Naive B cell (primary cell): ENCODE measurements around the gene CACNB4. TPM values are rescaled to one million over a fixed set of nuclear protein-coding genes. Genes with fewer than 3 reads are reported as not detected.
A peak's percentile ranks its signal among the peaks of the same experiment; 100 is the strongest.
"Not testable (repeated sequence)": the region's sequence is repeated elsewhere in the genome, so short reads cannot be mapped to it uniquely, and the experiment has no call there.

ENCODE experiments used
- ATAC-seq, 2 donors: fragments of 150-1000 bp; cut with Tn5 transposase; 2 replicates each; pipeline ENCODE4 v1.10.0; 2021; ENCODE audit warnings: low read depth in 2 of 2, mild to moderate bottlenecking in 2 of 2, moderate library complexity in 2 of 2
- DNase-seq: peaks from one replicate; pipeline ENCODE4 v3.0.0; 2022
- H3K27ac Mint-ChIP-seq, 6 donors: one replicate each; pipeline ENCODE4 v1.8.0; 2020 to 2022; ENCODE audit warnings: mild to moderate bottlenecking in 6 of 6, mixed read lengths in 6 of 6, moderate library complexity in 5 of 6, inconsistent platforms in 2 of 6
- H3K27me3 Mint-ChIP-seq, 3 donors: one replicate each; pipeline ENCODE4 v1.8.0; 2021 to 2022; ENCODE audit warnings: mixed read lengths in 3 of 3, mild to moderate bottlenecking in 1 of 3
- H3K36me3 Mint-ChIP-seq, 2 donors: one replicate each; pipeline ENCODE4 v1.8.0; 2020 to 2022; ENCODE audit warnings: mixed read lengths in 2 of 2, inconsistent platforms in 1 of 2, mild to moderate bottlenecking in 1 of 2
- H3K4me1 Mint-ChIP-seq, 3 donors: one replicate each; pipeline ENCODE4 v1.8.0; 2020 to 2022; ENCODE audit warnings: mixed read lengths in 3 of 3, inconsistent platforms in 1 of 3, mild to moderate bottlenecking in 1 of 3, moderate library complexity in 1 of 3
- H3K4me3 Mint-ChIP-seq, 8 donors: one replicate each; pipeline ENCODE4 v1.8.0; 2020 to 2022; ENCODE audit warnings: mild to moderate bottlenecking in 8 of 8, mixed read lengths in 8 of 8, moderate library complexity in 8 of 8, inconsistent platforms in 2 of 8
- H3K9me3 Mint-ChIP-seq, 7 donors: one replicate each; pipeline ENCODE4 v1.8.0; 2020 to 2022; ENCODE audit warnings: mixed read lengths in 7 of 7, mild to moderate bottlenecking in 5 of 7, inconsistent platforms in 2 of 7, moderate library complexity in 1 of 7
- polyA plus RNA-seq, 6 donors: library from polyadenylated mRNA; unstranded; fragments of 300-500 nt; fragmentation: Illumina TruSeq; gene quantifications; one replicate each; pipeline ENCODE4 v1.2.3, GENCODE V29; 2021; ENCODE audit warnings: low read depth in 6 of 6

CACNB4 gene
- polyA plus RNA-seq, 6 donors from 2014 or later, result 0.10 to 3.2 TPM; not detected in 4

DNA sequence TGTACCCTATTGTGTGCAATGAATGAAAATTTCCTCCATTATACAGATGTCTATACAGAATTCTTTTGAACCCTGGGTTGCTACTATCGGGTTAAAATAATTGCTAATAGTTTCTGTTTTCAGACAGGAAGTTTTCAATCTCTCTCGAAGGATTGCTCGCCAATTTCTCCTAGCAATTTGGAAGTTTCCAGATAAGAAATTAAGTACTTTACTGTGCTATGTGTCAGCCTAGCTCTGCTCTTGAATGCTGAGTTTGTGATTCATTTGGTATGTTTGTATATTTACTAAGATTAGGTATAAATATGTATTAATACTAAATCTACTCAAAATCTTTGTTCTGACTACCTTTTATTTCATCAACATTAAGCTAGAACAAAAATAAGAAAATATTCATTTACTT lies 196.0 kb downstream of the CACNB4 start:
- ATAC-seq, result no peak

DNA sequence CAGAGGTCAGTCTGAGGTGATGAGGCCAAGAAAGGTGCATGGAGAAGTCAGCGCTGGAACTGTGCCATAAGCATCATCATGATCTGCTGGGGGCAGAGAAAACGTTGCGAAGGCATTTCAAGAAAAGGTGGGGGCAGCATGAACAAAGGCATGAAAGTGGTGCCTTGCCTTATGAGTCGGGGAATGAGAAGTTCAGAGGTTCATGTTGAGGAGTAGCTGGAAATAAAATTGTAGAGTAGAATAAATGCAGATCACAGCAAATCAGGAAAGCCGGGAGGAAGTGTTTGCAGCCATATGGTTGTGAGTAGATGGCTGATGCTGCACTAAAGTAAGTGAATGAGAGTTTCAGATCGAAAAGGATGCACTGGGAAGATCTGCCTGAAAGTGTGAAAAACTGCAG lies 198.5 kb downstream of the CACNB4 start:
- Mint-ChIP-seq H3K9me3 (peaks cover 0 to under 1% (median 0%) of the 10 kb centered on the region in 7 donors), H3K4me3 (no peak overlapping the region), H3K4me1 (peaks cover 0 to 7% (median 0%) of the 10 kb centered on the region in 3 donors), H3K27ac (no peak overlapping the region), H3K27me3 (no peaks in the 10 kb centered on the region), H3K36me3 (peaks cover 0 to under 1% of the 10 kb centered on the region in 2 donors)
- ATAC-seq, result no peak
- DNase-seq, result no peak

More for the DNA sequence above, 196.0 kb downstream of the CACNB4 start:
- Mint-ChIP-seq H3K36me3 (no peaks in the 10 kb centered on the region), H3K27me3 (no peaks in the 10 kb centered on the region), H3K4me1 (peaks cover 0 to 8% (median 0%) of the 10 kb centered on the region in 3 donors), H3K4me3 (no peak overlapping the region), H3K9me3 (no peaks in the 10 kb centered on the region), H3K27ac (no peak overlapping the region)
- DNase-seq, result no peak

DNA sequence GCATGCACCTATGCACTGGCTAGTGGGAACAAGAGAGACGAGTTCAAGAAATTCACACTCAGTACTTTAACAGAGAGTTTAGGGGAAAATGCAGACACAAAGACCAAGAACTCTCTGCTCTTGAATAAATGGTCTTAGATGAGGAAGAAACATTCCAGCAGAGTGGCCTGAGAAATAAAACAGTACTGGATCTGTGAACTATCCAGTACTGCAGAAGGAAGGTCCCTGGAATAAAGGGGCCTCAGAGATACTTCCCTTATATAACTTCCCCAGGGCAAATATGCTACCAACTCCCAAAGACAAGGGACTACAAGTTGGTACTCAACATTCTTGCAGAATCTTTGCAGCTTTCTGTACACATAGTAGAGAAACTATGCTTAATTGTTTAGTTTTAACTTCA lies 199.7 kb downstream of the CACNB4 start:
- Mint-ChIP-seq H3K4me3 (no peak overlapping the region), H3K27ac (no peak overlapping the region), H3K9me3 (peaks cover 5 to 12% (median 7%) of the 10 kb centered on the region in 7 donors), H3K4me1 (no peaks in the 10 kb centered on the region), H3K27me3 (no peaks in the 10 kb centered on the region), H3K36me3 (peaks cover 5 to 10% of the 10 kb centered on the region in 2 donors)
- DNase-seq (no peak), ATAC-seq (no peak)

DNA sequence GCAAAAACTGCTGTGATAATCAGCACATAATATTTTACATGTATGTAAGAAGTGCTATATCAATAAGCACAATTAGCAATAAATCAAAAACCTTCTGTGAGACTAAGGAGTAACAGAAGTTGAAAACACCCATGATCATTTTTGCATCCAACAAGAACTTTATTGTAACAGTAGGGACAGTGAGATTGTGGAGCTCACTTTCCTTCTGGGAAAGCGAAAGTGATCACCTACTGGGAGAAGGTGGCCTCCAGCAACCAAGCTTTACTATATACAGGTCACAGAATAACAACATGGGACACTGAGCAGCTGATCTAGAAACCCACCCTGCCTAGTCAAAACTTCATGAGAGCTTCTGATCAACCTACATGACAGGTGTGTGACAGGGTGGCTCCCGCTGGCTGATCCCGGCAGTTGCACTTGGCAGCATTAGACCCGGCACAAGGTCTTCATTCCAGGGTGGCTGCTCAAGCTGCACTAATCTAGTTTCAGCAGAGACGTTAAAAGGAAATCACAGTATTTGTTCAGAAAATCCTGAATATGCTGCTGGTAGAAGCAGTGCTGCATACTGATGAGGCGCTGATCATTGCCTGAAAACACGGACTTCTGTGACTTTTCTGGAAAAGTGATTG lies 207.2 kb downstream of the CACNB4 start:
- no peak for ATAC-seq
- peaks cover 0 to under 1% (median 0%) of the 10 kb centered on the region in 3 donors for H3K4me1 Mint-ChIP-seq
- H3K36me3 Mint-ChIP-seq, result peaks cover 5 to 10% of the 10 kb centered on the region in 2 donors
- peaks cover 5 to 13% (median 7%) of the 10 kb centered on the region in 7 donors for H3K9me3 Mint-ChIP-seq
- no peak for DNase-seq
- H3K27ac Mint-ChIP-seq, result no peak overlapping the region
- no peak overlapping the region for H3K4me3 Mint-ChIP-seq
- H3K27me3 Mint-ChIP-seq, result peaks cover 0 to 7% (median 6%) of the 10 kb centered on the region in 3 donors

DNA sequence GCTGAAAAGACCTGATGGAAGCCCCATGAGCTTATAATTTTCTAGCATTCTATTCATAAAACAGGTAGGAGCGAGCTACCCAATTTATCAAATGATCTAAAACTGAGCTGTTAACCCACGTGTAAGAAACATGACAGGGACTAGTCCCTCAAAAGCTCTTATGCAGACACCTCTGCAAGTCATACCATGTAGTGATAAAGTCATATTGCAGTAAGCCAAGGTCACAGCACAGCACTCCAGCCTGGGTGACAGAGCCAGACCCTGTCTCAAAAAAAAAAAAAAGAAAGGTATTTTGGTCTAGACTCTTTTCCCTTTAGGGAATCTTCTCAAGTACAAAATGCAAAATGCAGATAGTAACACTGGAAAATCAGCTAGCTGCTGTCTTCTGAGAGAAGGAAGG lies 211.7 kb downstream of the CACNB4 start:
- peaks cover 0 to 3% (median 0%) of the 10 kb centered on the region in 3 donors for H3K4me1 Mint-ChIP-seq
- H3K36me3 Mint-ChIP-seq, result no peaks in the 10 kb centered on the region
- DNase-seq (no peak), ATAC-seq (no peak)
- peak overlapping the region in 1 of 6 donors; percentile 36 for H3K27ac Mint-ChIP-seq
- no peak overlapping the region for H3K4me3 Mint-ChIP-seq
- H3K9me3 Mint-ChIP-seq, result no peaks in the 10 kb centered on the region
- peaks cover 0 to 7% (median under 1%) of the 10 kb centered on the region in 3 donors for H3K27me3 Mint-ChIP-seq

DNA sequence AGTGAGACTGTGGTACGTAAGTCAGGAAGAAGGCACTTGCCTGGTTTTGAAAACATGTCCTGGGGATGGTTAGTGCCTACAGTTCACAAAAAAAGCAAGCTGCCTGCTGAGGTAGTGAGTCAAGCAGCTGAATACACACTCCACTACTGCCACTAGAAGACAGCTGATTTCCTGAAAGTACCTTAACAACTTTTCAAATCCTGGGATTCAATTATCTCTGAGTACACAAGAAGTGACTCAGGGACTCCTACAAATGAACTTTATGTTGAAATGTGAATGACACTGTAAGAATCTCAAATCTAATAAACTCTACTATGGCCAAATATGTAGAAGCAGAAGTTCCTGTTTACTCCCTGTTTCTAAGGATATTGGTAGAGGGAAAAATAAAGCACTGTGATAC lies 212.6 kb downstream of the CACNB4 start:
- no peak overlapping the region for H3K4me3 Mint-ChIP-seq
- peaks cover 0 to 3% (median 0%) of the 10 kb centered on the region in 3 donors for H3K4me1 Mint-ChIP-seq
- no peaks in the 10 kb centered on the region for H3K9me3 Mint-ChIP-seq
- DNase-seq (no peak), ATAC-seq (no peak)
- peaks cover 0 to 7% (median 0%) of the 10 kb centered on the region in 3 donors for H3K27me3 Mint-ChIP-seq
- H3K36me3 Mint-ChIP-seq, result no peaks in the 10 kb centered on the region
- no peak overlapping the region for H3K27ac Mint-ChIP-seq

DNA sequence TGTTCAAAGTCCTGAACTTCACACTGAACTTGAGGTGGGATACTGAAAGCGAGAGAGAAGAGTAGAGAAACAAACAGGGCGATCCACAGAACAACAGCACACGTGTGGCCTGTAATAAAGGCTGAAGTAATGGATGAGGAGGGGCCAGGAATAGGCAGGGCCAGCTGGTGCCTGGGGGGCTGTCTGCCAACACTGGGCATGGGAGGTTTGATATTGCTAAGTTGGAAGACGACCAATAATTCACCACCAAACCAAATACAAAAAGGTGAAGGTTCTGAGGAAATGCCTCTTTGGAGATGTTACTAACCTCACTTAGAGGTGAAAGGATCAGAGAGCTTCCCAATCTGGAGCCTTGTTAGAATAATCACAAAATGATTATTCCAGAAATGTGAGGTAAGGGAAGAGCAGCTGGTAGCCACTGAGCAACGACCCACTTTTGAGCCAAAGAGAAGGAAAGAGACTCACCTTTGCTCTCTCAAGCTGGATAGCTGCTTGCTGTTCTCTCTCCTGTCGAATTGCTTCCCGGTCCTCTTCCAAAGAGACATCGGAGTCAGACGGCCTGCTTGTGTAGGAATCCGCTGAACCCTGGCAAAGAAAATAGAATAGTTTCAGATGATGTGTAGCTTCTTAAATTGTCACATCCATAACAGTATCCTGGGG lies 215.9 kb downstream of the CACNB4 start:
- H3K27me3 Mint-ChIP-seq, result no peaks in the 10 kb centered on the region
- ATAC-seq (no peak), DNase-seq (no peak)
- no peaks in the 10 kb centered on the region for H3K36me3 Mint-ChIP-seq
- no peaks in the 10 kb centered on the region for H3K9me3 Mint-ChIP-seq
- no peak overlapping the region for H3K27ac Mint-ChIP-seq
- H3K4me1 Mint-ChIP-seq, result peaks cover 0 to 3% (median 0%) of the 10 kb centered on the region in 3 donors
- H3K4me3 Mint-ChIP-seq, result no peak overlapping the region

DNA sequence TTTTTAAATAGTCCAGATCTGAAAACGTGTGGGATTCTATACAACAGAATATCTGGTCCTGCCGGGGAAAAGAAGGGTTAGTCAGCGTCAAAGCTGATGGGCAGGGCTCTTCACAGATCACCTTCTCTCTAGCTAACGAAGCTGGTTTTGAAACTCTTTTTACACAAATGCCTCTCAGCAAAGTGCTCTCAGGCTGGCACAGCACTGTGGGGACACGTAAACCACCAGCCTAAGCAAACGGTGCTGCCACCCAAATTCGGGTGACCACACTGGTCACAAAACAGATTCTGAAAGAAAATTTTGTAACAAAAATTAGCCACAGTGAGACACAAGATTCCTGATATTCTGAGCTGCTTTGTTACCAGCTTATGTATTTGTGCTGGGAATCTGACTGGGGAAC lies 217.5 kb downstream of the CACNB4 start:
- H3K4me3 Mint-ChIP-seq, result no peak overlapping the region
- no peaks in the 10 kb centered on the region for H3K4me1 Mint-ChIP-seq
- no peak for DNase-seq
- no peak for ATAC-seq
- H3K36me3 Mint-ChIP-seq, result no peaks in the 10 kb centered on the region
- H3K27me3 Mint-ChIP-seq, result no peaks in the 10 kb centered on the region
- no peak overlapping the region for H3K27ac Mint-ChIP-seq
- H3K9me3 Mint-ChIP-seq, result no peaks in the 10 kb centered on the region

DNA sequence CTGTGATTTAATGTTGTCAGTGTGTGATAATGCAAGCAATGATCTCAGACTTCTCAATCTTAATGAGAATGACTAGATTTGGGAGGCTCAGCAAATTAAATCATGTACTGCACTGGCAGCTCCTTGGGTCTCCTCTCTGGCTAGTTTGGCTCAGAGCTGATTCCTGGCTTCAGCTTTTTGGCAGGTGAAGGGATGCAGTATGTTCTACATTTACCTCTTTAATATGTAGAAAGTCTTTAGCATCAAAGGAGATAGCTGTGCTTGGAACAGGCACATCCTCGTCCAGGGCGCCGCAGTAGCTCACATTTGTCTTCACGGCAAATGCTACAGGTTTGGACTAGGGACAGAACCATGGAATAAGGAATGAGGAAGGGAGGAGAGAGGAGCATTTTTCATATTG lies 218.3 kb downstream of the CACNB4 start:
- no peaks in the 10 kb centered on the region for H3K9me3 Mint-ChIP-seq

DNA sequence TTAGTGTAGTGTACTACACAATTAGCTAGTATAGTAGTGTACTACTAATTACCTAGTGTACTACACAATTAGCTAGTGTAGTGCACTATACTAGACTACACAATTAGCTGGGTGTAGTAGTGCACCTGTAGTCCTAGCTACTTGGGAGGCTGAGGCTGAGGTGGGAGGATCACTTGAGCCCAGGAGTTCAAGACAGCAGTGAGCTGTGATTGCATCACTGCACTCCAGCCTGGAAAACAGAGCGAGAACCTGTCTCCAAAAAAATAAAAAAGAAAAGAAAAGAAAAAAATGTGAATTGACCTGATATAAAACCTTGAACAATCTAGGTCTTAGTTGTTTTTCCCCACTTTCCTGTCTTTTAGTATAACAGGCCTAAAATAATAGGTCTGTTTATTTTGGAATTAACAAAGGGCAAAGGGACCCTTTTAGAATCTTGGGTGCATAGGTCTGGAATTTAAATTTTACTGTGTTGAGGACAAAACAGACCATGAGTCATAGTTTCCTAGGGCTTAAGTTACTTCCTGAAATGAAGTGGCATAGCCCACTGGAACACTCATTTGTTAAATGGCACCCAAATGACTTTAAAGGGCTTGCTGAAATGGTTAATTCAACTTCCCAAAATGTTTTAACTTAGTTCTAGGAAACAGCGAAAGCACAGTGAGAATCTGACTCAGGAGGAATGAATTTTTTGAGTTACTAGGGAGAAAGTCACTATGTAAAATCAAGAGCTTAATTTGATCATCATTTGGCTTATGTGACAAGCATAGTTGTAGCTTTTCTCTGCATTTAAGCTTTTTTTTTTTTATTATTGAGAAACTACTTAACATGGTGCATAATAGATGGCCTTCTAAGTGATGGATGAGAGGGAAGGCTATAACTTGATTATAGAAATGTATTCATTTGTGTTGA lies 219.9 kb downstream of the CACNB4 start:
- ATAC-seq (no peak), DNase-seq (no peak)
- no peaks in the 10 kb centered on the region for H3K4me1 Mint-ChIP-seq
- H3K36me3 Mint-ChIP-seq, result no peaks in the 10 kb centered on the region
- peaks cover 0 to 3% (median 0%) of the 10 kb centered on the region in 7 donors for H3K9me3 Mint-ChIP-seq
- H3K27ac Mint-ChIP-seq, result no peak overlapping the region
- H3K4me3 Mint-ChIP-seq, result no peak overlapping the region
- H3K27me3 Mint-ChIP-seq, result no peaks in the 10 kb centered on the region

More for the DNA sequence above, 218.3 kb downstream of the CACNB4 start:
- no peak for DNase-seq
- H3K4me3 Mint-ChIP-seq, result no peak overlapping the region
- no peak for ATAC-seq
- no peaks in the 10 kb centered on the region for H3K36me3 Mint-ChIP-seq
- H3K4me1 Mint-ChIP-seq, result no peaks in the 10 kb centered on the region
- H3K27ac Mint-ChIP-seq, result no peak overlapping the region
- H3K27me3 Mint-ChIP-seq, result no peaks in the 10 kb centered on the region

DNA sequence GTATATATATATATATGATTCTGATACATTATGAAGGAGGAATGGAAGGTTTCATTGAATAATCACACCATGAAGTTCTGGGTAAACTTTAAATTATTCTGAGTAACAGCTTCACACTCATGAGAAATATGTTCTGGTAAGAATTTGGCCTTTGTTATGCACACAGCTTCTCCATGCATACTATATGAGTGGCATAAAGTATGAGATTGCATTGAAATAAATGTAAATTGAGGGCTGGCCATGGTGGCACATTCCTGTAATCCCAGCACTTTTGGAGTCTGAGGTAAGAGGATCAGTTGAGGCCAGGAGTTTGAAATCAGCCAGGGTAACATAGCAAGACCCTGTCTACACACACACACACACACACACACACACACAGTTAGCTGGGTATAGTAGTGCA lies 220.6 kb downstream of the CACNB4 start:
- H3K9me3 Mint-ChIP-seq, result peaks cover 0 to 3% (median 0%) of the 10 kb centered on the region in 7 donors
- no peak overlapping the region for H3K4me3 Mint-ChIP-seq
- ATAC-seq (no peak), DNase-seq (no peak)
- H3K36me3 Mint-ChIP-seq, result no peaks in the 10 kb centered on the region
- no peak overlapping the region for H3K27ac Mint-ChIP-seq
- H3K4me1 Mint-ChIP-seq, result no peaks in the 10 kb centered on the region
- H3K27me3 Mint-ChIP-seq, result no peaks in the 10 kb centered on the region

DNA sequence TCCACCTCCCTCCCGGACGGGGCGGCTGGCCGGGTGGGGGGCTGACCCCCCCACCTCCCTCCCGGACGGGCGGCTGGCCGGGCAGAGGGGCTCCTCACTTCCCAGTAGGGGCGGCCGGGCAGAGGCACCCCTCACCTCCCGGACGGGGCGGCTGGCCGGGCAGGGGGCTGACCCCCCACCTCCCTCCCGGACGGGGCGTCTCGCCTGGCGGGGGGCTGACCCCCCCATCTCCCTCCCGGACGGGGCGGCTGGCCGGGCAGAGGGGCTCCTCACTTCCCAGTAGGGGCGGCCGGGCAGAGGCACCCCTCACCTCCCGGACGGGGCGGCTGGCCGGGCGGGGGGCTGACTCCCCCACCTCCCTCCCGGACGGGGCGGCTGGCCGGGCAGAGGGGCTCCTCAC lies 223.2 kb downstream of the CACNB4 start:
- not testable (repeated sequence) for H3K36me3 Mint-ChIP-seq, ATAC-seq, DNase-seq, H3K4me1 Mint-ChIP-seq, H3K27me3 Mint-ChIP-seq, H3K9me3 Mint-ChIP-seq, H3K27ac Mint-ChIP-seq, H3K4me3 Mint-ChIP-seq

DNA sequence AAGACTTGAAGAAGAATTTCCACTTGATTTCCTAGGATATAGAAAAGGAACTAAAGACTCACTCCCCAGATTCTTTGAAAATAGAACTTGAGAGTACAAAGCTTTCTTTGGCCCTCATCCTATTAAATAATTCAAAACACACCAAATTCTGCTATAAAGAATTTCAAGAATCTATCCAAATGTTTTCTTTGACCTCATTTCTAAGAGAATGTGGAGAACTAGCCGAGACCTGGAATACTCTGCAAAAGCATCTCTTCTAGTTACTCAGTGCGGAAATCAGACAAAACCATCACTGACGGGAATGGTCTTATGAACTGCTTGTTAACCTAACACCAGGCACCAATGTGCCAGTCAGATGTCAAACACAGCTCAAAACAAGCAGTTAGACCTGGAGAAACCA lies 226.4 kb downstream of the CACNB4 start:
- H3K36me3 Mint-ChIP-seq, result no peaks in the 10 kb centered on the region
- no peak overlapping the region for H3K27ac Mint-ChIP-seq
- peaks cover 0 to 3% (median 0%) of the 10 kb centered on the region in 7 donors for H3K9me3 Mint-ChIP-seq
- no peak for ATAC-seq
- H3K4me1 Mint-ChIP-seq, result no peaks in the 10 kb centered on the region
- H3K4me3 Mint-ChIP-seq, result no peak overlapping the region
- peaks cover 0 to 9% (median 9%) of the 10 kb centered on the region in 3 donors for H3K27me3 Mint-ChIP-seq
- no peak for DNase-seq
